Measurements from ENCODE around the gene PPTC7. TPM values are rescaled to one million over a fixed set of nuclear protein-coding genes. Genes with fewer than 3 reads are reported as not detected.

The PPTC7 gene
- total RNA-seq, 2 donors from 2014 or later = 11.2 to 21.8 TPM

GRCh38 chr12:110516995-110517394 is 66.1 kb downstream of the PPTC7 start:
- Histone ChIP-seq H3K36me3 (no peaks in the 10 kb centered on the region), H3K4me3 (no peak overlapping the region), H3K27me3 (replicated peaks; ENCODE audit: insufficient read depth) (no peaks in the 10 kb centered on the region), H3K9me3 (no peaks in the 10 kb centered on the region), H3K27ac (no peak overlapping the region), H3K4me1 (replicated peaks) (no peaks in the 10 kb centered on the region)
- no peak for DNase-seq (ENCODE audit: low spot score)
- intact Hi-C loops (cut with DNase I) = loop anchor here (10.0 kb wide), 1 partner anchor 368 kb away; no protein-coding TSS in a partner anchor
- TF ChIP-seq POLR2A (IDR thresholded peaks at IDR 0.05) = no peak
- no peak for TF ChIP-seq CTCF (IDR thresholded peaks at IDR 0.05)
- no peak for TF ChIP-seq POLR2AphosphoS5 (IDR thresholded peaks at IDR 0.05)
- 92% methylated on average over 3 of the region's 3 CpGs for WGBS

- no peak for DNase-seq (ENCODE audit: low spot score)
- no peak overlapping the region for H3K4me3 ChIP-seq
- H3K4me1 ChIP-seq (replicated peaks) = no peaks in the 10 kb centered on the region
- no peaks in the 10 kb centered on the region for H3K36me3 ChIP-seq
- no peaks in the 10 kb centered on the region for H3K9me3 ChIP-seq
- 31% methylated on average over 1 of the region's 1 CpG for WGBS
- TF ChIP-seq POLR2A (IDR thresholded peaks at IDR 0.05) = no peak
- no peaks in the 10 kb centered on the region for H3K27me3 ChIP-seq (replicated peaks; ENCODE audit: insufficient read depth)
- H3K27ac ChIP-seq = no peak overlapping the region
- intact Hi-C loops (cut with DNase I) = loop anchor here (1.0 to 10.0 kb wide), 2 partner anchors 86 to 370 kb away; no protein-coding TSS in a partner anchor
Observed at GRCh38 chr12:110514363-110514762, 68.8 kb downstream of the PPTC7 start.

GRCh38 chr12:110513842-110514241 is 69.3 kb downstream of the PPTC7 start:
- DNase-seq (ENCODE audit: low spot score) = no peak
- Histone ChIP-seq H3K9me3 (no peaks in the 10 kb centered on the region), H3K4me1 (replicated peaks) (no peaks in the 10 kb centered on the region), H3K27ac (no peak overlapping the region), H3K4me3 (no peak overlapping the region), H3K36me3 (no peaks in the 10 kb centered on the region), H3K27me3 (replicated peaks; ENCODE audit: insufficient read depth) (no peaks in the 10 kb centered on the region)
- 67% methylated on average over 6 of the region's 6 CpGs for WGBS
- intact Hi-C loops (cut with DNase I) = loop anchor here (1.0 to 10.0 kb wide), 2 partner anchors 86 to 371 kb away; no protein-coding TSS in a partner anchor
- no peak for TF ChIP-seq POLR2A (IDR thresholded peaks at IDR 0.05)
- no peak for TF ChIP-seq CTCF (IDR thresholded peaks at IDR 0.05)
- TF ChIP-seq POLR2AphosphoS5 (IDR thresholded peaks at IDR 0.05) = no peak

- no peaks in the 10 kb centered on the region for H3K36me3 ChIP-seq
- H3K4me1 ChIP-seq (replicated peaks) = no peaks in the 10 kb centered on the region
- H3K27me3 ChIP-seq (replicated peaks; ENCODE audit: insufficient read depth) = no peaks in the 10 kb centered on the region
- no peak for TF ChIP-seq POLR2A (IDR thresholded peaks at IDR 0.05)
- no peak for TF ChIP-seq POLR2AphosphoS5 (IDR thresholded peaks at IDR 0.05)
- no peak for TF ChIP-seq CTCF (IDR thresholded peaks at IDR 0.05)
- intact Hi-C loops (cut with DNase I) = no loop called here
- 84% methylated on average over 4 of the region's 4 CpGs for whole genome bisulfite sequencing
- no peak overlapping the region for H3K4me3 ChIP-seq
- no peaks in the 10 kb centered on the region for H3K9me3 ChIP-seq
- no peak for DNase-seq (ENCODE audit: low spot score)
- H3K27ac ChIP-seq = no peak overlapping the region
Observed at GRCh38 chr12:110508071-110508586, 75.0 kb downstream of the PPTC7 start.

- Histone ChIP-seq H3K36me3 (no peaks in the 10 kb centered on the region), H3K4me1 (replicated peaks) (no peaks in the 10 kb centered on the region), H3K27ac (no peak overlapping the region), H3K27me3 (replicated peaks; ENCODE audit: insufficient read depth) (no peaks in the 10 kb centered on the region), H3K4me3 (no peak overlapping the region), H3K9me3 (no peaks in the 10 kb centered on the region)
- WGBS = 78% methylated on average over 3 of the region's 3 CpGs
- no peak for DNase-seq (ENCODE audit: low spot score)
- no peak for TF ChIP-seq POLR2A (IDR thresholded peaks at IDR 0.05)
- intact Hi-C loops (cut with DNase I) = no loop called here
Observed at GRCh38 chr12:110505332-110505731, 77.8 kb downstream of the PPTC7 start.

- 73% methylated on average over 1 of the region's 1 CpG for WGBS
- no peak for TF ChIP-seq POLR2AphosphoS5 (IDR thresholded peaks at IDR 0.05)
- no peak for TF ChIP-seq CTCF (IDR thresholded peaks at IDR 0.05)
- no peak for TF ChIP-seq POLR2A (IDR thresholded peaks at IDR 0.05)
- intact Hi-C loops (cut with DNase I) = loop anchor here (5.0 kb wide), 1 partner anchor 36 kb away; the partner anchor contains the start of genes FAM216A and GPN3
Observed at GRCh38 chr12:110503432-110503831, 79.7 kb downstream of the PPTC7 start.

More at GRCh38 chr12:110503432-110503831, 79.7 kb downstream of the PPTC7 start:
- Histone ChIP-seq H3K27ac (no peak overlapping the region), H3K4me3 (no peak overlapping the region), H3K9me3 (no peaks in the 10 kb centered on the region), H3K4me1 (replicated peaks) (no peaks in the 10 kb centered on the region), H3K27me3 (replicated peaks; ENCODE audit: insufficient read depth) (no peaks in the 10 kb centered on the region), H3K36me3 (no peaks in the 10 kb centered on the region)
- no peak for DNase-seq (ENCODE audit: low spot score)
